HT1080 (cell line): ENCODE data around the gene GBP3. TPM values are rescaled to one million over a fixed set of nuclear protein-coding genes. Genes with fewer than 3 reads are reported as not detected.
"Not testable (repeated sequence)": the region's sequence is repeated elsewhere in the genome, so short reads cannot be mapped to it uniquely, and the experiment has no call there.

ENCODE experiments used
- DNase-seq: peaks from one replicate; pipeline ENCODE4 v3.0.0-alpha.2; 2015; ENCODE audit warnings: low read depth
- small RNA-seq: library from RNA; depleted of rRNA; stranded (forward); fragments of <200 nt; gene quantifications from one replicate; pipeline ENCODE3, GENCODE V24; 2014
- total RNA-seq: library from RNA; depleted of rRNA; stranded (reverse); fragments of >200 nt; shearing (Covaris generic); gene quantifications from 2 replicates; pipeline ENCODE4 v1.2.3, GENCODE V29; 2014; rRNA removed

Gene GBP3
- total RNA-seq, 1 experiment from 2014 or later, result 21.8 TPM

GRCh38 chr1:88980870-88981269 lies 41.8 kb downstream of the GBP3 start:
- no peak for DNase-seq

GRCh38 chr1:88979749-88980116 lies 42.9 kb downstream of the GBP3 start:
- no peak for DNase-seq

GRCh38 chr1:88979054-88979748 lies 43.5 kb downstream of the GBP3 start:
- peak; percentile 52 for DNase-seq

- no peak for DNase-seq
These were observed 46.4 kb downstream of the GBP3 start for GRCh38 chr1:88976235-88976634.

- DNase-seq, result not testable (repeated sequence)
These were observed 48.0 kb downstream of the GBP3 start for GRCh38 chr1:88974616-88975172.

GRCh38 chr1:88973520-88974137 lies 49.0 kb downstream of the GBP3 start:
- DNase-seq, result peak; percentile 45

- DNase-seq, result no peak
These were observed 60.9 kb downstream of the GBP3 start for GRCh38 chr1:88961647-88962275.

- DNase-seq, result no peak
These were observed 61.6 kb downstream of the GBP3 start for GRCh38 chr1:88961081-88961480.

Small RNA genes within 50 kb of the gene (small RNA-seq; reads per million reads assigned to genes)
- not detected for gene RF00019

Other genes starting within 250 kb of the GBP3 start
- 52.9 and 58.4 TPM in 2 replicates for gene GTF2B, start 131.3 kb downstream of the GBP3 start, total RNA-seq
- 9.6 and 13.3 TPM in 2 replicates for gene KYAT3, start 30.2 kb downstream of the GBP3 start, total RNA-seq
- gene RBMXL1, start 30.2 kb downstream of the GBP3 start, total RNA-seq, result 8.9 and 12.0 TPM in 2 replicates
- 12.9 and 17.0 TPM in 2 replicates for gene GBP1, start 42.3 kb upstream of the GBP3 start, total RNA-seq
- gene GBP2, start 103.2 kb upstream of the GBP3 start, total RNA-seq, result 2.8 and 3.7 TPM in 2 replicates
- not detected in 2 replicates for gene GBP7, start 153.1 kb upstream of the GBP3 start, total RNA-seq
- 0.02 and 0.10 TPM in 2 replicates for gene GBP4, start 176.1 kb upstream of the GBP3 start, total RNA-seq
- gene GBP5, start 250.0 kb upstream of the GBP3 start, total RNA-seq, result 0.13 and 0.18 TPM in 2 replicates